Measurements from ENCODE around the gene AGBL4. TPM values are rescaled to one million over a fixed set of nuclear protein-coding genes. Genes with fewer than 3 reads are reported as not detected.

The AGBL4 gene
- total and polyA plus RNA-seq, 8 donors = 0.32 to 1.3 (median 0.87) TPM

- Histone ChIP-seq H3K36me3 (no peaks in the 10 kb centered on the region), H3K4me1 (no peaks in the 10 kb centered on the region), H3K27me3 (no peaks in the 10 kb centered on the region), H3K27ac (no peak overlapping the region), H3K9me3 (no peaks in the 10 kb centered on the region), H3K4me3 (no peak overlapping the region)
- intact Hi-C loops (cut with DNase I) = no loop called here
- no peak for TF ChIP-seq CTCF (IDR thresholded peaks at IDR 0.05)
- DNase-seq (no peak), ATAC-seq (no peak)
Measured at GRCh38 chr1:49213301-49213700, 810.5 kb downstream of the AGBL4 start.

GRCh38 chr1:49208712-49209111 is 815.0 kb downstream of the AGBL4 start:
- DNase-seq = no peak
- intact Hi-C loops (cut with DNase I) = no loop called here
- H3K4me1 ChIP-seq = no peaks in the 10 kb centered on the region
- TF ChIP-seq CTCF (IDR thresholded peaks at IDR 0.05) = no peak
- no peaks in the 10 kb centered on the region for H3K9me3 ChIP-seq
- H3K36me3 ChIP-seq = no peaks in the 10 kb centered on the region
- H3K4me3 ChIP-seq = no peak overlapping the region
- no peak for ATAC-seq
- no peak overlapping the region for H3K27ac ChIP-seq
- no peaks in the 10 kb centered on the region for H3K27me3 ChIP-seq

- no peak for TF ChIP-seq CTCF (IDR thresholded peaks at IDR 0.05)
- no peak overlapping the region for H3K4me3 ChIP-seq
- ATAC-seq (no peak), DNase-seq (no peak)
- H3K36me3 ChIP-seq = no peaks in the 10 kb centered on the region
- H3K27me3 ChIP-seq = no peaks in the 10 kb centered on the region
- no peak overlapping the region for H3K27ac ChIP-seq
- intact Hi-C loops (cut with DNase I) = no loop called here
- H3K9me3 ChIP-seq = peaks cover 0 to 10% of the 10 kb centered on the region in 2 donors
- H3K4me1 ChIP-seq = no peaks in the 10 kb centered on the region
Measured at GRCh38 chr1:49204720-49205119, 819.0 kb downstream of the AGBL4 start.

- intact Hi-C loops (cut with DNase I) = no loop called here
- H3K36me3 ChIP-seq = no peaks in the 10 kb centered on the region
- no peak for ATAC-seq
- no peaks in the 10 kb centered on the region for H3K4me1 ChIP-seq
- H3K27me3 ChIP-seq = no peaks in the 10 kb centered on the region
- H3K27ac ChIP-seq = no peak overlapping the region
- TF ChIP-seq CTCF (IDR thresholded peaks at IDR 0.05) = no peak
- no peak overlapping the region for H3K4me3 ChIP-seq
- peaks cover 0 to 10% of the 10 kb centered on the region in 2 donors for H3K9me3 ChIP-seq
- DNase-seq = no peak
Measured at GRCh38 chr1:49200738-49201137, 823.0 kb downstream of the AGBL4 start.

GRCh38 chr1:49199564-49199963 is 824.2 kb downstream of the AGBL4 start:
- H3K27me3 ChIP-seq = no peaks in the 10 kb centered on the region
- TF ChIP-seq CTCF (IDR thresholded peaks at IDR 0.05) = no peak
- H3K36me3 ChIP-seq = no peaks in the 10 kb centered on the region
- ATAC-seq (no peak), DNase-seq (no peak)
- H3K27ac ChIP-seq = no peak overlapping the region
- intact Hi-C loops (cut with DNase I) = no loop called here
- H3K4me1 ChIP-seq = no peaks in the 10 kb centered on the region
- H3K9me3 ChIP-seq = peaks cover 0 to 13% of the 10 kb centered on the region in 2 donors
- no peak overlapping the region for H3K4me3 ChIP-seq
